Colonic mucosa (tissue), 4 donors: ENCODE measurements around the gene UCHL5. TPM values are rescaled to one million over a fixed set of nuclear protein-coding genes. Genes with fewer than 3 reads are reported as not detected.

Experiments
- DNase-seq: peaks from one replicate; pipeline ENCODE4 v3.0.0-alpha.2; 2020
- H3K27ac ChIP-seq: fragments of 200-600 bp; one replicate; pipeline ENCODE4 v1.8.0; 2021
- H3K27me3 ChIP-seq: fragments of 200-600 bp; one replicate; pipeline ENCODE4 v1.8.0; 2021
- H3K36me3 ChIP-seq: fragments of 200-600 bp; one replicate; pipeline ENCODE4 v1.8.0; 2021
- H3K4me1 ChIP-seq: fragments of 200-600 bp; one replicate; pipeline ENCODE4 v1.8.0; 2021; ENCODE audit warnings: mild to moderate bottlenecking
- H3K4me3 ChIP-seq: fragments of 200-600 bp; one replicate; pipeline ENCODE4 v1.8.0; 2021
- H3K9ac ChIP-seq, 2 donors: one replicate each; pipeline ENCODE4 v1.7.0; 2013; ENCODE audit warnings: control low read depth in 2 of 2, low read depth in 2 of 2, low read length in 2 of 2
- H3K9me3 ChIP-seq: fragments of 200-600 bp; one replicate; pipeline ENCODE4 v1.8.0; 2021
- intact Hi-C: fragments of 100-400 bp; cut with DNase I; formaldehyde crosslinking; loops from one replicate; pipeline ENCODE4 v1.14.1; 2022
- total RNA-seq, 2 donors: library from RNA; stranded (reverse); fragmentation: NEBNext Ultra II Directional in 1 of 2; extraction: Animal tissue kit (Norgen Biotek cat#: 25700) in 1 of 2; gene quantifications; one replicate each; pipeline ENCODE4 v1.2.1, GENCODE V29; 2021
- TF ChIP-seq, protein P1 (sequence below): fragments of 200-600 bp; IDR thresholded peaks from one replicate; pipeline ENCODE4 v1.8.0; 2022; ENCODE audit warnings: antibody characterized with exemption, mild to moderate bottlenecking
- donor health status: healthy.
- donor health status: DM: no; HTN: no; CAD: no.
- donor health status: DM: no; HTN: no; CAD: no.

The UCHL5 gene
- total RNA-seq, 2 donors from 2014 or later: 33.9 to 46.5 TPM

DNA sequence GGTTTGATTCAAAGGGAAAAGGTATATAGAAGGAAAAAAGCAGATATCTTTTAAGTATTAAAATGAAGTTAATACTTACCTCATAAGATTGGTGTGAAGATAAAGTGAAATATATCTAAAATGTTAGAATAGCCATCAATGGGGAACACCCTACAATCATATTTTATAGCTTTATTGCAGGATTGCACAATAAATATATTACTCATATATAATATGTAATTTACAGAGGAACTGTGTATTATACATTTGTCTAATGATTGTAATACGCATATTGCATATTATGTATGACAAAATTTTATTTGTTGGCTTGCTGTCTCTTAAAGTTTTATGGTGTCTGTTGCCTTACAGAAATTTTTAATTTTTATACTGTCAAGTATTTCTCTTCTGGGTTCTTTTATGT lies 47.8 kb downstream of the UCHL5 start:
- Histone ChIP-seq H3K4me1 (peaks cover 4% of the 10 kb centered on the region), H3K9me3 (no peaks in the 10 kb centered on the region), H3K4me3 (no peak overlapping the region), H3K9ac (no peak overlapping the region), H3K27ac (no peak overlapping the region), H3K27me3 (no peaks in the 10 kb centered on the region), H3K36me3 (no peaks in the 10 kb centered on the region)
- TF ChIP-seq, protein P1, sequence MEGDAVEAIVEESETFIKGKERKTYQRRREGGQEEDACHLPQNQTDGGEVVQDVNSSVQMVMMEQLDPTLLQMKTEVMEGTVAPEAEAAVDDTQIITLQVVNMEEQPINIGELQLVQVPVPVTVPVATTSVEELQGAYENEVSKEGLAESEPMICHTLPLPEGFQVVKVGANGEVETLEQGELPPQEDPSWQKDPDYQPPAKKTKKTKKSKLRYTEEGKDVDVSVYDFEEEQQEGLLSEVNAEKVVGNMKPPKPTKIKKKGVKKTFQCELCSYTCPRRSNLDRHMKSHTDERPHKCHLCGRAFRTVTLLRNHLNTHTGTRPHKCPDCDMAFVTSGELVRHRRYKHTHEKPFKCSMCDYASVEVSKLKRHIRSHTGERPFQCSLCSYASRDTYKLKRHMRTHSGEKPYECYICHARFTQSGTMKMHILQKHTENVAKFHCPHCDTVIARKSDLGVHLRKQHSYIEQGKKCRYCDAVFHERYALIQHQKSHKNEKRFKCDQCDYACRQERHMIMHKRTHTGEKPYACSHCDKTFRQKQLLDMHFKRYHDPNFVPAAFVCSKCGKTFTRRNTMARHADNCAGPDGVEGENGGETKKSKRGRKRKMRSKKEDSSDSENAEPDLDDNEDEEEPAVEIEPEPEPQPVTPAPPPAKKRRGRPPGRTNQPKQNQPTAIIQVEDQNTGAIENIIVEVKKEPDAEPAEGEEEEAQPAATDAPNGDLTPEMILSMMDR: no peak
- intact Hi-C loops: loop anchor here (10.0 kb wide), 1 partner anchor 537 kb away; no protein-coding TSS in a partner anchor
- DNase-seq: no peak

DNA sequence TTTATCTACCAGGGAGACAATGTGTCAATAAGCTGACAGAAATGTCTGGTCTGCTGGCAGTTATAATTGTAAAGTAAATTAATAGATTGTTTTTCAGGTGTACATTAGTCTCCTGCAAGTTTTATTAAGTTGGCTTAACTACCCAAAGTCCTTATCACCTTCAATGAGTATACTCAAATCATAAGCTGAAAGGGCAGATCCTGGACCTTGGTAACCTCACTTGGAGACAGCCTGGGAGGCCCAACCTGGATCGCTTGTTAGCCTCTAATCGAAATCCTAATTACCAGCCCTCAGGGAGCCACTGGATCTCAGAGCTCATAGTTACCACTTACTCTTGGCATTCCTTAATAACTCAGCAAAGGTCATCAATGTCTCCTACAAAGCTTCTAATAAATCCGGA lies 49.7 kb downstream of the UCHL5 start:
- intact Hi-C loops: no loop called here
- Histone ChIP-seq H3K27ac (no peak overlapping the region), H3K4me1 (peaks cover 4% of the 10 kb centered on the region), H3K27me3 (no peaks in the 10 kb centered on the region), H3K4me3 (no peak overlapping the region), H3K9me3 (no peaks in the 10 kb centered on the region), H3K36me3 (no peaks in the 10 kb centered on the region), H3K9ac (no peak overlapping the region)
- TF ChIP-seq, protein P1: no peak
- DNase-seq: no peak

DNA sequence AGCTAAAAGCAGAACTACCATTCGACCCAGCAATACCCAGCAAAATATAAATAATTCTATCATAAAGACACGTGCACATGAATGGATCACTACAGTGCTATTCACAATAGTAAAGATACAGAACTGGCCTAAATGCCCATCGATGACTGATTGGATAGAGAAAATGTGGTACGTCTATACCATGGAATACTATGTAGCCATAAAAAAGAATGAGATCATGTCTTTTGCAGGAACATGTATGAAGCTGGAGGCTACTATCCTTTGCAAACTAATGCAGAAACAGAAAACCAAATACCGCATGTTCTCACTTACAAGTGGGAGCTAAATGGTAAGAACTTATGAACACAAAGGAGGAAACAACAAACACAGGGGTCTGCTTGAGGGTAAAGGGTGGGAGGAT lies 53.4 kb downstream of the UCHL5 start:
- H3K27me3 ChIP-seq: no peaks in the 10 kb centered on the region
- no peak for DNase-seq
- no peaks in the 10 kb centered on the region for H3K36me3 ChIP-seq
- H3K9me3 ChIP-seq: no peaks in the 10 kb centered on the region
- H3K4me3 ChIP-seq: no peak overlapping the region
- no peak overlapping the region for H3K27ac ChIP-seq
- peaks cover 4% of the 10 kb centered on the region for H3K4me1 ChIP-seq
- intact Hi-C loops: no loop called here
- no peak overlapping the region for H3K9ac ChIP-seq
- TF ChIP-seq, protein P1: no peak

DNA sequence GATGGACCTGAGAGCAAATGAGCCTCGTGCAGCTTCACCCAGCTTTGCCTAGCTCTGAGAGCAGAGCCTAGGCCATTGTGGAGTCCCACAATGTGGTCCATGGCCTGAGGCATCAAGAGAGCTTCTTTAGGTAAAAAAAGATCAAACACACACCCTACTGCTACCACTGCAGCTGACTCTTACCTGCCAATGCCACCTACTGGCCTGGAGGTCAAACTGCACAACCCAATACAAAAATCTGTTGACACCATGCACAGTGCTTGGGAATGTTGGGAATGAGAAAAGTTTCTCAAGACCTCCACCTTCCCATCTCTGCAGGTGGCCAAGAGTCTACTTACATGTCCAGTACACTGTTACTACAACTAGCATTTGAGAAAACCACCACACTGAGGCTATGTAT lies 60.6 kb downstream of the UCHL5 start:
- intact Hi-C loops: no loop called here
- Histone ChIP-seq H3K27me3 (no peaks in the 10 kb centered on the region), H3K4me1 (no peaks in the 10 kb centered on the region), H3K4me3 (no peak overlapping the region), H3K27ac (no peak overlapping the region), H3K9ac (no peak overlapping the region), H3K36me3 (no peaks in the 10 kb centered on the region), H3K9me3 (no peaks in the 10 kb centered on the region)
- TF ChIP-seq, protein P1: no peak
- no peak for DNase-seq

DNA sequence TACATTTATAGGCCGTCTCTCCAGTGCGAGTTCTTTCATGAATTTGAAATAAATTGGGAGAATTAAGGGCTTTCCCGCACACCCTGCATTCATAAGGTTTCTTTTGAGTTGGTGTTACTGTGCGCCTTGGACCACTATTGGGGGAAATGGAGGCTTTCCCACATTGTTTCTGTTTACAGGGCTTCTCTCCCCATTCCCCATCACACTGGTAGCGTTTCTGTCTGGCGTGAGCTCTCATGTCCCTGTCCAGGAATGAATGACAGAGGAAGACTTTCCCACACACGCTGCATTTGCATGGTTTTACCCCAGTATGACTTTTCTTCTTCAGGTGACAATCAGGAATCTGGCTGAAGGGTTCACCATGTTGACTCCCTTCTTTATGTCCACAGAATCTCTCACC lies 65.0 kb downstream of the UCHL5 start:
- H3K36me3 ChIP-seq: no peaks in the 10 kb centered on the region
- no peak overlapping the region for H3K27ac ChIP-seq
- DNase-seq: no peak
- intact Hi-C loops: no loop called here
- TF ChIP-seq, protein P1: no peak
- H3K4me3 ChIP-seq: no peak overlapping the region
- no peaks in the 10 kb centered on the region for H3K27me3 ChIP-seq
- H3K9me3 ChIP-seq: no peaks in the 10 kb centered on the region
- no peak overlapping the region for H3K9ac ChIP-seq
- no peaks in the 10 kb centered on the region for H3K4me1 ChIP-seq
